Measurements from ENCODE around the gene ERBB4.
"Not testable (repeated sequence)": the region's sequence is repeated elsewhere in the genome, so short reads cannot be mapped to it uniquely, and the experiment has no call there.

Gene ERBB4

DNA sequence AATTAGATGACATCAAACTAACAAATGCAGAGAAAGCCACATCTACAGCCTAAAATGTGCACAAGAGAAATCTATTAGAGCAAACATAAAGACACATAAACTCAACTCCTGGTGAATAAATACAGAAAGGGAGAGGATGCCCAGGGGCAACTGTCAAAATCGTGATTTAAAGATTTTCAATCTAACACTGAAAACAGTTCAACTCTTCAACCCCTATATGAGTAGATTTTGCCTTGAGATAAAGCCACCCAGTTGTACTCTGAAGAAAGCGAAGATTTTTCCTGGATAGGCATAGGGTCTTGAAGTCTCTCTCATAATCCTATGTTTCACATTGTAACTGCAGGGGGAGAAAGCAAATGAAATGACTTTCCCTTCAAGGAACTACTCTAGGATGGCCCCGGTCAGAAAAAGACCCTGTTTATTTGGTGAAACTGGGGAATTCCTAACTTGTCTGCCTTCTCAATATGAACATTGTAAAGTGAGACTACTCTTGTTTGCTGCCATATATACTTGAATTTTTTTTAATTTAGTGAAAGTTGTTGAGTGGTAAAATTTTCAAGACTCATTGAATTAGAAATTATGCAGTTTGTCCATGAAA is 226.7 kb downstream of the ERBB4 start:
- in situ Hi-C loops (cut with MboI; ENCODE audit: low sequenced_read_pairs) = no loop called here

DNA sequence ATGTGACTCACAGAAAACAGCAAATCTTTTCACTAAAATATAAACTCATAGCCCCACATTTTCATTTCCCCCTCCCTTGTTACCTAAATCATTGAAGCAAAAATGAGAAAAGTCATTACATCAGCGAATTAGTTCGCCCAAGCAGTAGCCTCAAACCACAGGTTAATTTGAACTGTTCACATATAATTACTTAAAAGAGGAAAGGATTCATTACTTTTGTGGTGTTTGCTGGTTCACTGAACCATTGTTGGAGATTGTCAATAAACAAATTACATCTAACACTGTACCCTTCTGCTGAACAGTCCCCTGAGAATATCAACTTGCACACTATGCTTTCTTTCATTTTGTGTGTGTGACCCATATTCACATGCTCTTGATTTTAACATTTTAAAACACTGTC is 238.7 kb downstream of the ERBB4 start:
- in situ Hi-C loops (cut with MboI; ENCODE audit: low sequenced_read_pairs) = no loop called here

DNA sequence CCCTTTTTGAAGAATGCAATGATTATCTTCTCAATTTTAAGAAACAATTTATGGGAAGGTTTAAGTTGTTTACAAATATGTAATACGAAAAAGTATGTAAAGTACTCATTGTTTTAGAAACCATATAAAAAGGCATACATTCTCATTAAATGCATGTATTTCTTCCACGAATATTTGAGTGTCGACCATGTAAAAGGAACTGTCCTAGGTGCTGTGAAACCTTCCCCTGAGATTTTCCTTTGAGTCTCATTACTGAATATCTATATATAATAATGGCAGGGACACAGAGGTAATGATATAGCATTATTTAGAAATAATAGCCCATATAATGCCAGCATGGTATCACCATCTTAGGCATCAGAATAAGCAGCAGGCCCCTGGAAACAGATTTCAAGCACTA is 239.3 kb downstream of the ERBB4 start:
- in situ Hi-C loops (cut with MboI; ENCODE audit: low sequenced_read_pairs) = no loop called here

DNA sequence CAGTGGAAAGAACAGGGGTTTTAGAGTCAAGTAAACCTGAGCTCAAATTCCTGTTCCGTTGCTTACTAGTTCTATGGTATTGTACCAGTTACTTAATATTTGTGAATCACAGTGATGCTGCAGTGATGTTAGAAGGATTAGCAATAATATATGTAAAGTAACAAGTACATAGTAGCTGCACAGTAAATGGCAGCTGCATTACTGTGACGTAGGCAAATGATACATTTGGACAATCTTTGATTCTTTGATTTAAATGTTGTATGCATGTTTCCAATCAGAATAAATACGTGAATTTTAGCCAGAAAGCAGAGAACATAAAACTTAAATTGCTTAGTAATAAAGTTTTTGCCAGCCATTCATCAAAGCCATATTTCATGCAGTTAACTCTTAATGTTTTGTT is 243.0 kb downstream of the ERBB4 start:
- in situ Hi-C loops (cut with MboI; ENCODE audit: low sequenced_read_pairs) = no loop called here

DNA sequence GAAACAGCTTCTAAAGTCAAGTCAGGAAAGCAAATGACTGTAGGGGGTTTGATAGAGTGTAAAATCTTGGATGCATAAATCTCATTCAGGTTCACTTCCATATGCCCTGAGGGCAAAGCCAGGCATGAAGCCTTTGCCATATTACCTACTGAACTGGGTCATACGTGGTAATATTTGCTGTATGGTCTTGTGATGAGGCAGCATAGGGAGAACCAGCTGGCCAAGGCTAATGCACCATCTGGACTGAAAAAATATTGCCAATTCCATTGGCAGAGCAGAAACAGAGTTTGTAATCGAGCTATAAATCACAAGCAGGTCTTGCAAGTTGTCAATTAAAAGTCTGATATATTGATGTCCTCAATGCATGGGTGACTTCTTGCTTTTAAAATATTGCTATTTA is 243.8 kb downstream of the ERBB4 start:
- in situ Hi-C loops (cut with MboI; ENCODE audit: low sequenced_read_pairs) = no loop called here

DNA sequence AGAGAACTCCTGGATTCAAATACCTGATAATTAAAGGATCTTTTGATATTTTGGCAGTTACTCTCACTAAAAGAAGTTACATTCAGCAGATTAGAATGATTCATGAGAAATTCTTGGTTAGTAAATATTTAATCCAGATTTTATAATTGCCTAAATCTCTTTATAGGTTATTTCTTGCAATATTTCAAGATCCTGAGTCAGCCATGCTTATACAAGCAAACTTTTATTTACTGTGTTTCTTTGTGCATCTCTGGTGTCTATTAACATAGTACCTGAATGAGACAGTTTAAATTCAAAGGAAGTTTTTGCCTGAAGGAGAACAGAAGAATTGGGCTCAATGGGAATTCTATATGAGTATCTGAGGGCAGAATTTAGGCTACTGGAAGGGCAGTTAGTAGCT is 249.3 kb downstream of the ERBB4 start:
- in situ Hi-C loops (cut with MboI; ENCODE audit: low sequenced_read_pairs) = no loop called here

DNA sequence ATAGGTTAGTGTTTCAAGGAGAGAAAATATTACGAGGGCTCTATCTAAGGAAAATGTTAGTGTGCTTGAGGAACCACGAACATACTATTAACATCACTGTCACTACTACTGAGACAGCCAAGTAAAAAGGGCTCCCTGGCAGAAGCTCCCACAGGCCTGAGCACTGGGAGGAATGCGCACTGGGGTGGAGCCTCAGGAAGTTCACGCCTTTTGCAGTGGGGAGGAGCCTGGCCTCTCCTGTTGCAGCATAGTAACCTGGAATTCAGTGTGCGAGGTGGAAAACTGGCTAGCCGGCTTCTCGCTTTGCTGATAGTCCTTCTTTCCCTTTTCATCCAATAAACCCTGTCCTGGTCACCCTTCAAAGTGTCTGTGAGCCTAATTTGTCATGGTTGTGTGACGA is 250.3 kb downstream of the ERBB4 start:
- in situ Hi-C loops (cut with MboI; ENCODE audit: low sequenced_read_pairs) = no loop called here

DNA sequence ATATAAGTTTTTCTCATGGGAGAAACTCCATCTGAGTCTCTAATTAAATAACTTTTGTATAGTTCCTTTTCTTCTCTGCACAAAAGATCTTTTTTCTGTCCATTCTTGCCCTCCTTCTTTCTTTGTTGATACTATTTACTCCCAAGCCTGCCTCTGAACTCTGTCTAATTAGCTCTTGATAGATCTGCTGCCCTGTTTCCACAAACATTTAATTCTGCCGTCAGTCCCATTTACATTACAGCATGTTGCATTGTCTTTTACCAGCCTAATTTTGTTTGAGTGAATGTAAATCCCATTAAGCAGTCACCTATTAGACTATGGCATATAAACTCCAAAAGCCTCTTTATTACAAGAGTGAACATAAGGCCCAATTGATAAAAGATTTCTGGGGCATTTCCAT is 254.4 kb downstream of the ERBB4 start:
- in situ Hi-C loops (cut with MboI; ENCODE audit: low sequenced_read_pairs) = no loop called here

DNA sequence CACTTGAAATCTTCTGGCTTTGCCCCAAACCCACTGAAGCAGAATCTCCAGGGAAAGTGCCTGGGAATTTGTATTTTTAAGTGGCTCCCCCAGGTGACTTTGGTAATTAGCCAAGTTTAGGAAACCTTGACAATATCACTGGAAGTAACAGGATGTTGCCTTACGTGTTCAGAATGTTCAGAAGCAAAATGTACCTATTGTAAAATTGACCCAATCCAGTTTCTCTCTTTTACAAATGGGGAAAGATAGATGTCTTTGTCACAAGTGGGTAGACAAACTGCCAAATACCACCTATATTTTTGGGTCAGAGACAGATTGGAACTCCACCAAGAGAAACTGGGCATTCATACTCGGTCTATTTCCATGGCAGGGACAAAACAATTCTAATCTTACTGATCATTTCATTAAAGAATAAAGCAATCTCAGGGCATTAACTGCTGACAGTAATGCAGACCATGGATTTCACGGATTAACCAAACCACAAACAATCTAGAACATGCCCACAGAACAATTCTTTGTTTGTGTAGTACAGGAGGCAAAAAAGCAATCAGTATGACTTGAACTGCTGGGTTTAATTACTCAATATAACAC is 255.8 kb downstream of the ERBB4 start:
- in situ Hi-C loops (cut with MboI; ENCODE audit: low sequenced_read_pairs) = no loop called here

DNA sequence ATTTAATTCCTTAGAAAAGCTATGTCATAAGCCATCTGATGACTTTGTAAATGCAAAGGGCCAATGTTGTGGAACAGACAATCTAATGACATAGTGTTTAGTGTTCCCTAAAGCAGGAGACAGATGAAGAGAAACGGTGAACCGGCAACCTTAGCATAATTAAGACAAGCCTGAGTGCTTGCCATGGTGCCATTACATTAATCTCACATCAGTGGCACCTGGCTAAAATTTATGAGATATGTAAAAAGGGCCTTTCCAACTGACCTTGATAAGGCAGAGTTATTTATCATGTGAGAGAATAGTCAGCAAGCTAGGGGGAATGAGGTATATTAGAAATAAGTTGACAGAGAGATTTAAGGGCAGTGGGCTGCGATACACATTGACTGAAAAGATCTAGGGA is 261.8 kb downstream of the ERBB4 start:
- in situ Hi-C loops (cut with MboI; ENCODE audit: low sequenced_read_pairs) = no loop called here

DNA sequence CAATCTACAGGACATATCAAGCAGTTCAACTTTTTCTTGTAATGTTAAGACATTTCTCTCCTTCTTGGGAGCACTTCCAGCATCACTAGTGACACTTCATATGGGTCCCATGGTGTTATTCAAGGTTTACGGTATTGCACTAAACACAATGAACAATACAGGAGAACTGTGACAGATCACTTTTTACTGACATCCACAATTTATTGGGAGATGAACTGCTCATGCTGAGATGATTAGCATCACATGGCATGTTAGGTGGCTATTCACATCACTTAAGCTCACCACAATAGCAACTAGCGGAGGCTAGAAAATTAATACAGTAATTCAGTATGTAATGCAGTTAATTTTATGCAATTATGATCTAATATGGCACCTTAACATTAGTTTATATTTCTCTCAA is 264.4 kb downstream of the ERBB4 start:
- in situ Hi-C loops (cut with MboI; ENCODE audit: low sequenced_read_pairs) = no loop called here

DNA sequence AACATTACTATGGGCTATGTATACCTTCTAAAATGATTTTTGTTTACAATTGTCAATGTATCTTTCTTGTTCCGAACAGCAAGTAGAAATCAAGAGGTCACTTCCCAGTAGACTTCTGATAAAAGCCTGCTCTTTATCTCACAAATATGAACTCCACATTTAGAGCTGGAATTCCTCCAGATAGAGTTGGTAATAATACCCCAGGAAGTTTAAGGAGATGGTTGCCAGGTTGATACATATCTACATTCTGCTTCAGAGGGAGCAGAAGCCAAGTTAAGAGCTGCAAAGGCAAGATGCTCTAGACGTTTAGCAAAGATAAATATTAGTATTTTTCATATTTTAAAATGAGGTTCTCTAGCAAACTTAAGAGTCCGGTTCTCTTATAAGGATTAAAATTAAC is 267.0 kb downstream of the ERBB4 start:
- in situ Hi-C loops (cut with MboI; ENCODE audit: low sequenced_read_pairs) = no loop called here

DNA sequence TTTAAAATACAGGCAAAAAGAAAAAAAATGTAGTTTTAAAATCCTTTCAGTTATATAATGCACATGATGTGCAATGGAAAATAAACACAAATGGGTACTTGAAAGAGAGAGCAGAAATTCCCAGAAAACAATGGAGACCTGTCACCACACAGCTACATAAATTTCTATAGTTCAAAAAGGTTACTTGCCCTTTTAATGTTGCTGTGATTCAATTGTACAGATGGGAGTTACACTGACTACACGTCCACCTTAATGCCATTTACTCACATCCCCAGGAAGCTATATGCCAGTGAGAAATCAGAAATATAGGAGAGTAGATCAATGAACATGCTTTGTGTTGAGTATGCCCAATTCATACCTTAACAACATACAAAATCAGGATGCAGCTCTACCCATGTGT is 269.6 kb downstream of the ERBB4 start:
- in situ Hi-C loops (cut with MboI; ENCODE audit: low sequenced_read_pairs) = no loop called here

DNA sequence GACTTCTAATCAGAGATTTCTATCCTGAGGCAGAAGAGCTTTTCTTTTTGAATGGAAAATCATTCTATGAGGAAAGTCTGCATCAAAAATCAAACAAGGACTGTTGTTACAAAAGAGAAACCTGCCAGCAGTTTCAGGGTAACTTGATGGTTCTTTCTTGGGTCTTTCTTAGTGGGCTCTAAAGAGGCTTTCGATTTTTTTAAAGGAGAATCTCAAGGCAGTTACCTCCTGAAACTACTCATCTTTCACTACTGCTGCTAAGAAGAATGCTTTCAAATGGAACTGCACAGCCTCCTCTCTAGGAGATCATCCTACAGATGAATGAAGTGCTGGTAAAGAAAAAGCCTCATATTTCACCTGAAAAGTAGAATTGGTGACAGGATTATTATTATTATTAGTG is 272.3 kb downstream of the ERBB4 start:
- in situ Hi-C loops (cut with MboI; ENCODE audit: low sequenced_read_pairs) = no loop called here

DNA sequence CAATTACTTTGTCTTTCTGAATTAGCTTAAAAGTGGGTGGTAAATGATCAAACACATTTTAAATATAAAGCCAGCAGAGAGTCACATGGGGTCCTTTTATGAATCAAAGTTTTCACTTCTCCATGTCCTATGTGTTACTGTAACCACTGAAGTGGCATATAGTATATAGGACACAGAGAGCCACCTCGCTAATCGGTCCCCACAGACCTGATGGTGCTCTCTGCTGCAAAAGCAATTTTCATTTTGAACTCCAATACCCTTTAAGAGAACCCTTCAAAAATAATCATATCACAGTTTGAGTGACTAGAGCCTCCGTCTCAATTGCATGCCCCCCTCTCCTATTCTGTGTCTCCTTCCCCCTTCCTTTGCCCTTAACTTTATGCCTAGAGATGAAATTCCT is 272.8 kb downstream of the ERBB4 start:
- in situ Hi-C loops (cut with MboI; ENCODE audit: low sequenced_read_pairs) = no loop called here

DNA sequence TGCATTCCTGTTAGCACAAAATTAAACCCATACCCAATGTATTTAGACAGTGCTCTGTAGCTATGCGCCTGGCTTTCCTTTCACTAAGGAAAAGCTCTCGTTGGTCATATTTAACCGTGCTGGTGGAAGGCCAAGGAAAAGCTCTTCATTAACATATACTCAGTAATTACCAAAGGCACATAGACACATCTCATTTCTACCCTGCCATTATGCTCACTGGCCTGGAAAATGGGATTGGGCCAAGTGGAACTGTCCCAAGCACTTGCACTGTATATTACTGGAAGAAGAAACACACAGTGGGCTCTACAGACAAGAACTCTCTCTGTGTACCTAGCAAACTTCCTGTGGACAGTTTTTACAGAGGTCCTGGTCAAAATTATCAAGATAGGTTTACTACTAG is 274.4 kb downstream of the ERBB4 start:
- in situ Hi-C loops (cut with MboI; ENCODE audit: low sequenced_read_pairs) = no loop called here

DNA sequence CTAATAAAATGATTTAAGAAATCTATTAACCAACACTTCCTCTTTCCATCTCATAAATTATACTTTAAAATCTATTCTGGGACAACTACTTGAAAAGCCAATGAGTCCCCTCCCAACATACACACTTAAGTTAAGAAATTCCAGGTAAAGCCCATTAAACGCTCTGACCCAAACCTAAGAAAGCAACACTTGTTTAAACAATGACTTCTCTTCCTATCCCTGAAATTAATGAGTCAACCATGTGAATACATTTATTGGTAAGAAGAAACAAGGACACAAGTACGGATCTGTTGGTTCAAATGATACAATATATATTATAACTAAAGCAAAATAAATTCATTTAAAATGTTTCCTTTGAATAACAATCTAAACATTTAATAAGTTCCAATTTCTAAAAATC is 279.4 kb downstream of the ERBB4 start:
- in situ Hi-C loops (cut with MboI; ENCODE audit: low sequenced_read_pairs) = no loop called here

DNA sequence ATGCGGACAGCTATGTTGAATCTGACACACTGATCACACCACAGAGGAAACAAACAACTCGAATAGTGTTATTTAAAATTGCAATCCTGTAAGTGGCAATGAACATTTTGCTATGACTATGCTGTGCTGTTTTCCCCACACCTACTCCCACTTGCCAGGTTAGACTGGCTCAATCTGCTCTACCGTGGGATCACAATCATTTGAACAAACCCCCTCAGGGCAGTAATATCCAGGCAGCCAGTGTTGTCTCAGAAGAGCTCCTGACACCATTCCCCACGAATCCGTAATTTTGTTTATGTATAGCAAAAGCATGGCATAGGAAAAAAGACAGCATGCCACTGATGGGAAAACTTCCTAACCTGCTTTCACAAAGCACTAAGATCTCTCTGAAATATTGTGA is 284.3 kb downstream of the ERBB4 start:
- in situ Hi-C loops (cut with MboI; ENCODE audit: low sequenced_read_pairs) = no loop called here

DNA sequence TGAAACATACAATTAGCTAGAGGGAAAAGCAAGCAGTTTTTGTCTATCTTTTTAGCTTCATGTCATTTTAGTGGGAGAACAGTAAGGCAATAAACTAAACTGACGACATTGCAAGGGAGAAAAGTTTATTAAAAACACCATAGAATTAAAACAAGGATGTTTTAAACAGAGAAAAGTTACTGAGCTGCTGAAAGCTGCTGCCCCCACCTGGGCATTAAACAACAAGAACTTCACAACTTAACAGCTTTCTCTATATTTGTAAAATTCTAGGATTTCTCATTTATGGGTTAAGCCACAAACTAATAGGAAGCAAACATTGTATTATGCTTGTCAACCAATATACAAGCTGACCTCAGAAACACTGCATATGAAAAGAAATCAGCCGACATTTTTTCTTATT is 289.2 kb downstream of the ERBB4 start:
- in situ Hi-C loops (cut with MboI; ENCODE audit: low sequenced_read_pairs) = no loop called here

DNA sequence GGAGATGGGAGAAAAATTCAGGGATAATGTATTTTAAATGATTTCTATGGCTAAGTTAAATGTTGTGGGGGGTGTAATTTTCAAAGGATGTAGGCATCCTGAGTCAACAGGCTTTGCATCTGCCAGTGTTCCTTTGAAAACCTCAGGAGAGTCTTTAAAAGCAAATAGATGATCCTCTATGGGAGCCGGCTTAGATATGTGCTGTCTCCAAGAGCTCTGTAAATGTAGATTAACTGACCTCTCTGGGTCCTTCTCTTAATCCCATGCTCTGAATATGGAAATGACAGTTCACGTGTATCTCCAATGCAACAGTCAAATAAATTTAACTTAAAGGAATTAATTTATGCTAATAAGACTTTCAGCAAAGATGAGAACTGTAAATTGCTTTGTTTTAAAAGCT is 292.7 kb downstream of the ERBB4 start:
- in situ Hi-C loops (cut with MboI; ENCODE audit: low sequenced_read_pairs) = no loop called here

DNA sequence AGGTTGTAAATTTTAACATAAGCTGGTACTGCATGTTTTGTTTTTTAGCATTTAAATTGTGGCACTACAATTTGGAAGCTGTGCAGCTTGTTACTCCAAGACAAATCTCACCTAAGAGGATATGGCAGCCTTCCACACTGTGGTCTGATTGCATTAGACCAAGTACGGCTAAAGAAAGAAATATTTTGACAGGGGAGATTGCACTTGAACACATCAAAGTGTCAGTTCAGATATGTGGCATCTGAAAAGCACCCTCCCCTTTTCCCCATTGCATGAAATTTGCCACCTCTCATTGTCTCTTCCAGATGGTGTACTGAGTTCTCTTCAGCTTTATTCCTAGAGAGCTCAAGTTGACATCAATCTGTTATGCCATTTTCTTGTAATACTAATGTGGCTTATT is 295.9 kb downstream of the ERBB4 start:
- in situ Hi-C loops (cut with MboI; ENCODE audit: low sequenced_read_pairs) = no loop called here

DNA sequence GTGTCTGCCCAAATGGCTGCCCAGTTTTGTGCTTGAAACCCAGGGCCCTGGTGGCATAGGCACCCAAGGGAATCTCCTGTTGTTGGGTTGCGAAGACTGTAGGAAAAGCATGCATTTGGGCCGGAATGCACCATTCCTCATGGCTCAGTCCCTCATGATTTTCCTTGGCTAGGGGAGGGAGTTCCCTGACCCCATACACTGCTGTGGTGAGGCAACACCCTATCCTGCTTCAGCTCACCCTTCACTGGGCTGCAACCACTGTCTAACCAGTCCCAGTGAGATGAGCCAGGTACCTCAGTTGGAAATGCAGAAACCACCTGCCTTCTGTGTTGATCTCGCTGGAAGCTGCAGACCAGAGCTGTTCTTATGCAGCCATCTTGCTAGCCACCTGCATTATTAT is 300.4 kb downstream of the ERBB4 start:
- in situ Hi-C loops (cut with MboI; ENCODE audit: low sequenced_read_pairs) = not testable (repeated sequence)

DNA sequence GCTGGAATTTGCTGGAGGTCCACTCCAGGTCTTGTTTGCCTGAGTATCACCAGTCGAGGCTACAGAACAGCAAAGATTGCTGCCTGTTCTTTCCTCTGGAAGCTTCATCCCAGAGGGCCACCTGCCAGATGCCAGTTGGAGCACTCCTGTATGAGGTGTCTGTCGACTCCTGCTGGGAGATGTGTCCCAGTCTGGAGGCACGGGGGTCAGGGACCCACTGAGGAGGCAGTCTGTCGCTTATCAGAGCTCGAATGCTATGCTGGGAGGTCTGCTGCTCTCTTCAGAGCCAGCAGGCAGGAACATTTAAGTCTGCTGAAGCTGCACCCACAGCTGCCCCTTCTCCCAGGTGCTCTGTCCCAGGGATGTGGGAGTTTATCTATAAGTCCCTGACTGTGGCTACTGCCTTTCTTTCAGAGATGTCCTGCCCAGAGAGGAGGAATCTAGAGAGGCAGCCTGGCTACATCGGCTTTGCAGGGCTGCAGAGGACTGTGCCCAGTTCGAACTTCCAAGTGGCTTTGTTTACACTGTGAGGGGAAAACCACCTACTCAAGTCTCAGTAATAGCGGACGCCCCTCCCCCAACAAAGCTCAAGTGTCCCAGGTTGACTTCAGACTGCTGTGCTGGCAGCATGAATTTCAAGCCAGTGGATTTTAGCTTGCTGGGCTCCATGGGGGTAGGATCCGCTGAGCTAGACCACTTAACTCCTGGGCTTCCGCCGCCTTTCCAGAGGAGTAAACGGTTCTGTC is 301.1 kb downstream of the ERBB4 start:
- in situ Hi-C loops (cut with MboI; ENCODE audit: low sequenced_read_pairs) = no loop called here
